Hepatocyte (in vitro differentiated cells): ENCODE data around the gene MGAT5. TPM values are rescaled to one million over a fixed set of nuclear protein-coding genes. Genes with fewer than 3 reads are reported as not detected.

Experiments
- DNase-seq: peaks from one replicate; pipeline ENCODE4 v3.0.0-alpha.2; 2016; ENCODE audit warnings: low spot score
- H2AFZ ChIP-seq: fragments of 200-600 bp; sonication (generic); 2 replicates; pipeline ENCODE4 v1.6.0; 2016; ENCODE audit warnings: antibody characterized with exemption, mild to moderate bottlenecking
- H3K27ac ChIP-seq: fragments of 200-600 bp; sonication (generic); 2 replicates; pipeline ENCODE4 v1.5.1; 2016; ENCODE audit warnings: mild to moderate bottlenecking
- H3K27me3 ChIP-seq: fragments of 200-600 bp; sonication (generic); 2 replicates; pipeline ENCODE4 v1.6.1; 2016
- H3K36me3 ChIP-seq: fragments of 200-600 bp; sonication (generic); replicated peaks from 2 replicates; pipeline ENCODE4 v1.5.1; 2016; ENCODE audit warnings: low read depth; ENCODE audit not compliant: insufficient read depth
- H3K4me1 ChIP-seq: fragments of 200-600 bp; sonication (generic); 2 replicates; pipeline ENCODE4 v1.5.1; 2016; ENCODE audit warnings: mild to moderate bottlenecking, moderate library complexity; ENCODE audit not compliant: insufficient read depth
- H3K4me2 ChIP-seq: fragments of 200-600 bp; sonication (generic); 2 replicates; pipeline ENCODE4 v1.6.0; 2016
- H3K4me3 ChIP-seq: fragments of 200-600 bp; sonication (generic); 2 replicates; pipeline ENCODE4 v1.5.1; 2016; ENCODE audit warnings: mild to moderate bottlenecking
- H3K79me2 ChIP-seq: fragments of 200-600 bp; sonication (generic); 2 replicates; pipeline ENCODE4 v1.6.0; 2017; ENCODE audit warnings: mild to moderate bottlenecking
- H3K9me2 ChIP-seq: fragments of 200-600 bp; sonication (generic); replicated peaks from 2 replicates; pipeline ENCODE4 v1.6.0; 2017; ENCODE audit warnings: mild to moderate bottlenecking; ENCODE audit not compliant: insufficient read depth
- H3K9me3 ChIP-seq: fragments of 200-600 bp; sonication (generic); 2 replicates; pipeline ENCODE4 v1.5.1; 2016; ENCODE audit warnings: low read depth, mild to moderate bottlenecking
- H4K20me1 ChIP-seq: fragments of 200-600 bp; sonication (generic); 2 replicates; pipeline ENCODE4 v1.6.0; 2016; ENCODE audit warnings: mild to moderate bottlenecking; ENCODE audit not compliant: insufficient read depth, poor library complexity, severe bottlenecking
- CTCF ChIP-seq: fragments of 200-600 bp; sonication (generic); IDR thresholded peaks from 2 replicates; pipeline ENCODE4 v1.5.1; 2016; ENCODE audit warnings: antibody characterized with exemption, mild to moderate bottlenecking; ENCODE audit not compliant: poor library complexity
- EZH2 ChIP-seq: fragments of 200-600 bp; sonication (generic); IDR thresholded peaks from 2 replicates; pipeline ENCODE4 v1.6.1; 2016; ENCODE audit warnings: antibody characterized with exemption, mild to moderate bottlenecking, borderline replicate concordance
- EZH2phosphoT487 ChIP-seq: fragments of 200-600 bp; sonication (generic); IDR thresholded peaks from one replicate; pipeline ENCODE4 v1.6.1; 2018; ENCODE audit warnings: antibody characterized with exemption, mild to moderate bottlenecking, low read depth, moderate library complexity; ENCODE audit not compliant: unreplicated experiment, severe bottlenecking
- WGBS: methylation state at CpG from one replicate; pipeline ENCODE4 v1.1.6; 2016; ENCODE audit warnings: low lambda C conversion rate; ENCODE audit errors: missing lambda C conversion rate; 5-methylcytosine and 5-hydroxymethylcytosine counted together
- polyA plus RNA-seq: library from polyadenylated mRNA; unstranded; fragments of >200 nt; fragmentation: Nextera tagmentation; extraction: Ambion mirVana; gene quantifications from 2 replicates; pipeline ENCODE4 v1.2.1, GENCODE V29; 2016
- total RNA-seq: library from RNA; depleted of rRNA; stranded (reverse); fragments of >200 nt; gene quantifications from 2 replicates; pipeline ENCODE4 v1.2.3, GENCODE V29; 2014

The MGAT5 gene
- total and polyA plus RNA-seq, 2 experiments from 2014 or later = 9.1 to 30.2 TPM

GRCh38 chr2:134231965-134232340 lies 21.9 kb upstream of the MGAT5 start:
- Histone ChIP-seq H3K36me3 (no peaks in the 10 kb centered on the region), H3K4me2 (no peak overlapping the region), H3K27me3 (no peaks in the 10 kb centered on the region), H3K4me3 (no peak overlapping the region), H2AFZ (no peak overlapping the region), H3K27ac (no peak overlapping the region), H3K9me3 (no peaks in the 10 kb centered on the region), H4K20me1 (no peaks in the 10 kb centered on the region), H3K9me2 (no peaks in the 10 kb centered on the region), H3K79me2 (peaks cover 43% of the 10 kb centered on the region), H3K4me1 (peaks cover 4% of the 10 kb centered on the region)
- 81% methylated on average over 2 of the region's 2 CpGs for WGBS
- TF ChIP-seq EZH2 = no peak
- TF ChIP-seq EZH2phosphoT487 = no peak
- no peak for TF ChIP-seq CTCF
- no peak for DNase-seq

GRCh38 chr2:134232461-134232860 lies 21.4 kb upstream of the MGAT5 start:
- Histone ChIP-seq H3K27ac (no peak overlapping the region), H3K27me3 (no peaks in the 10 kb centered on the region), H2AFZ (no peak overlapping the region), H4K20me1 (no peaks in the 10 kb centered on the region), H3K9me2 (no peaks in the 10 kb centered on the region), H3K9me3 (no peaks in the 10 kb centered on the region), H3K4me3 (no peak overlapping the region), H3K79me2 (peaks cover 38% of the 10 kb centered on the region), H3K4me1 (peaks cover 4% of the 10 kb centered on the region), H3K4me2 (no peak overlapping the region), H3K36me3 (no peaks in the 10 kb centered on the region)
- TF ChIP-seq EZH2phosphoT487 (no peak), EZH2 (no peak)
- DNase-seq = no peak
- 43% methylated on average over 1 of the region's 1 CpG for WGBS

- Histone ChIP-seq H3K4me3 (no peak overlapping the region), H3K27me3 (no peaks in the 10 kb centered on the region), H3K79me2 (peaks cover 34% of the 10 kb centered on the region), H2AFZ (no peak overlapping the region), H3K9me2 (no peaks in the 10 kb centered on the region), H3K27ac (peak overlapping the region; percentile 24), H3K4me2 (no peak overlapping the region), H4K20me1 (no peaks in the 10 kb centered on the region), H3K9me3 (no peaks in the 10 kb centered on the region), H3K36me3 (no peaks in the 10 kb centered on the region), H3K4me1 (peaks cover 4% of the 10 kb centered on the region)
- no peak for TF ChIP-seq CTCF
- TF ChIP-seq EZH2 = no peak
- no peak for TF ChIP-seq EZH2phosphoT487
- DNase-seq = no peak
- 77% methylated on average over 2 of the region's 2 CpGs for WGBS
These were observed 20.8 kb upstream of the MGAT5 start for GRCh38 chr2:134232868-134233727.

GRCh38 chr2:134233728-134234136 lies 20.1 kb upstream of the MGAT5 start:
- Histone ChIP-seq H3K27ac (peak overlapping the region; percentile 24), H3K79me2 (peaks cover 31% of the 10 kb centered on the region), H3K27me3 (no peaks in the 10 kb centered on the region), H3K9me2 (no peaks in the 10 kb centered on the region), H3K4me3 (no peak overlapping the region), H3K4me2 (no peak overlapping the region), H3K9me3 (no peaks in the 10 kb centered on the region), H4K20me1 (no peaks in the 10 kb centered on the region), H2AFZ (no peak overlapping the region), H3K4me1 (peaks cover 4% of the 10 kb centered on the region), H3K36me3 (no peaks in the 10 kb centered on the region)
- no peak for TF ChIP-seq EZH2phosphoT487
- TF ChIP-seq EZH2 = no peak
- TF ChIP-seq CTCF = no peak
- no peak for DNase-seq
- 85% methylated on average over 2 of the region's 2 CpGs for WGBS
